Measurements from ENCODE around the gene XAF1. TPM values are rescaled to one million over a fixed set of nuclear protein-coding genes. Genes with fewer than 3 reads are reported as not detected.
"Not testable (repeated sequence)": the region's sequence is repeated elsewhere in the genome, so short reads cannot be mapped to it uniquely, and the experiment has no call there.

XAF1 gene
- total RNA-seq, 1 donor from 2014 or later = 54.4 TPM

DNA sequence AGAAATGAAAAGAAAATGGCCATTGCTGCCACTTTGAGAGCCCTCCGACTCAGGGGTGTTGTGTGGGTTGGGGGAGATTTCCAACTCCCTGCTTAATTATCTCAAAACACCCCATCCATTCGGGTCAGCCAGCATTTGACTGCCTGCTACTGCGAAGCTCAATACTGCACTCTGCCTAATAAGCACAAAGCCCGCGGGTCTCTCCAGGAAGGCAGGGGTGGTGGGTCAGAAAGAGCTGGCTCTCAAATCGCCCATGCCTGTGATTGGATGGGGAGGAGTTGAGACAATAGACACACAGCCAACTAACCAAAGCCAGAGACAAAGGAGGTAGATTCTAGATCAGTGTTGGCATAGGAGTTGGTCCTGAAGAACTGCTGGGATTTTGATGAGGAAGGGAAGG is 2.3 kb upstream of the XAF1 start:
- DNase-seq (ENCODE audit: low spot score) = no peak

DNA sequence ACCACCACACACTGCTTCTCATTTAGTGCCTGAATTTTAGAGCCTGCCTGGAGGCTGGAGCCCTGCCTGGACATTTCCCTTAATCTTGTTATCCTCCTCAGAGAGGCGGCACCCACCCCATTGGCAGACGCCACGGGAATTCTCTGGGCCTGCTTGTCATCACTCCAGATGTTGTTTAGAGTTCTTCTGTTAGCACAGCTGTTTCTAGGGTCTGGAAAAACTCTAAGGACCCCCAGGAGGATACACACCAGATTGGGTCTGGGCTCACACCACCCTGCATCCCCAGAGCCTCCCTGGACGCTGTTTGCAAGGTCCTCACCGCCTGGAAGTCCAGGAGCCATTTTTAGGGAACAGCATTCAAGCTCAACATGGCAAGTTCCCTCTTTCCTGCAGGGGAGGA is 565 bp upstream of the XAF1 start:
- peak; percentile 59 for DNase-seq (ENCODE audit: low spot score)

DNA sequence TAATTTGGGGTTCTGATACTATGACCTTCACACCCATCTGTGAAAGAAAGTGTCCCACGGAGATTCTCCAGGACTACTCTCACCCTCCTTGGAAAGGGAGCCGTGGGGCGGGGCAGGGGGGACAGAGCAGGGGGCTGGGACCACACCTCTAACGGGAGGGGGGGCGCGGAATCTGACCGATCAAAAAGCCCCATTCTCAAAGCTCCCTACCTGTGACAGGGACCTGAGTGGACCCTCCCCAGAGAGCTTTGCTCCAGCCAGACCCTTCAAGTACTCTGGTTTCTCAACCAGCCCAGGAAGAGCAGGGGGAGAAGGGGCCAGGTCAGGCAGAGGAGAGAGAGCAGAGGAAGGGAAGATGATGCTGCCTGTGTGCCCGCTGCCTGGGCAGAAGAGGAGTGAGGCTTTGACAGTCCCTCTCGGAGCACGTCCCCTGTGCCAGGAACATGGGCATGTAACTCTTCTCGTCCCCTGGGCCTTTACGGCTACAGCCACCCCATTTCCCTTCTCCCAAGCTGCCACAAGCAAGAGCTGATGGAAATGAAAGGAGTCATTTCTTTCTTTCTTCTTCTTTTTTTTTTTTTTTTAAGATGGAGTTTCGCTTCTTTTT is 682 bp downstream of the XAF1 start:
- DNase-seq (ENCODE audit: low spot score) = no peak

DNA sequence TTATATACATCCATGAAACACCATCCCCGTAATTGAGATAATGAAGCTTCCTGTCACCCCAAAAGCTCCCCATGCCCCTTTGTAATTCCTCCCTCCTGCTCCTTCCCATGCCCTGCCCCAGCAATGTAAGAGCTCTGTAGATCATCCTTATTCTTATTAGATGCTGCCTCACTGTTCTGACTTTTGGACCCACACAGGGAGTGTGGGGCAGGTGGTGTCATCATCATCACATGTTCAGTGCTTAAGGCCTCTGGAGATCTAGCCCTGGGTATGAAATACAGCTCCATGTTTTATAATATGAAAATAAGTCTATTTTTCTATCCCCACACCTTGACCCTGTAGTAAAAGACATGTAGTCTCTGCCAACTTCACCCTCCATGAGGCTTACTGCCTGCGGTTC is 1.9 kb downstream of the XAF1 start:
- no peak for DNase-seq (ENCODE audit: low spot score)

DNA sequence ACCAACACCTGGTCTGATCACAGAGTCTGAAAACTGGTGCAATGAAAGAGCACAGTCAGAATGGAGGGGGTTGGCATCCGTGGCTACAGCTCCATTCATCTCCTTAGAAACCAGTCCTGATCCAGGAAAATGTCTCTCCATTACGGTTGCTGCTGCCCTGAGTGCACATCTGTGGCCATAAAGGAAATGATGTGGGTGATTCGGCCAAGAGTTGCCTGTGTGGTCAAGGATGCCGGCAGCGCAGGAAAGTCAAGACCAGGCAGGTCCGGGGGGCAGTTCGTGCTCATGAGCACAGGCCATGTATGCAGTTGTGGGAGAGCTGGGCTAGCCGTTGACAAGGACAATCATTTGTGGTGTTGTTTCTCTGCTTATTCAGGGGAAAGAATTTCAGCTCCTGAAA is 5.9 kb downstream of the XAF1 start:
- no peak for DNase-seq (ENCODE audit: low spot score)

DNA sequence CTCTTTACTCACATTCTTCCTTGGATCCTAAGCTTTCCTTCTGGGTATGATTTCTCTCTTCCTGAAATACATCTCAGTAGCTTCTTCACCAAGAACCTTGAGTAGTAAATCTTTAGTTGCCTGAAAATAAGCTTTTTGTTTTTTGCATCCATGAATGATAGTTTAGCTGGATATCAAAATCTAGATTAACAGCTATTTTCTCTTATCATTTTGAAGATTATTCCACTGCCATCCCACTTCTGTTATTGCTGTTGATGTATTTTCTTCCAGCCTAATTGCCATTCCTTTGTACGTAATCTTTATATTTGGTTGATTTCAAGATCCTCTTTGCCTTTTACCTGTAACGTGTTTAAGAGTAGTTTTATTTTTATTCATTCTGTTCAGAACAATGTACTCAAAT is 12.6 kb downstream of the XAF1 start:
- DNase-seq (ENCODE audit: low spot score) = no peak

DNA sequence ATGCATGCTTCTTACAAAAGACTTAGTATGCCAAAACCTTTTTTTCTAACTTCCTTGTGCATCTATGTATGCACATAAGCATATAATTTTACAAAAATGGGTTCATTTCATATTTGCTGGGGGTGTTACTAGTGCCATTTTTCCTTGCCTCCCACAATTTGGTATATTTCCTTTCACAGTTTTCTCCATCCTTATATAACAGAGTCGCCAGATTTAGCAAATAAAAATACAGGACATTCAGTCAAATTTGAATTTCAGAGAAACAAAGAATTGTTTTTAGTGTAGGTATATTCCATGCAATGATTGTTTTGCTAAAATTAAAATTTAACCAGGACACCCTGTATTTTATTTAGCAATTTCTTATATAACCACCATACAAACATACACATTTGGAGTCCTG is 16.2 kb downstream of the XAF1 start:
- no peak for DNase-seq (ENCODE audit: low spot score)

DNA sequence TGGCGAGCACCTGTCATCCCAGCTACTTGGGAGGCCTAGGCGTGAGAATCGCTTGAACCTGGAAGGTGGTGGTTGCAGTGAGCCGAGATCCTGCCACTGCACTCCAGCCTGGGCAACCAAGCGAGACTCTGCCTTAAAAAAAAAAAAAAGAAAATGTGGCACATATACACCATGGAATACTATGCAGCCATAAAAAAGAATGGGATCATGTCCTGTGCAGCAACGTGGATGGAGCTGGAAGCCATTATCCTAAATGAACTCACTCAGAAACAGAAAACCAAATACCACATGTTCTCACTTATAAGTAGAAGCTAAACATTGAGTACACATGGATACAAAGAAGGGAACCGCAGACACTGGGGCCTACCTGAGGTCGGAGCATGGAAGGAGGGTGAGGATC is 19.1 kb downstream of the XAF1 start:
- not testable (repeated sequence) for DNase-seq (ENCODE audit: low spot score)

DNA sequence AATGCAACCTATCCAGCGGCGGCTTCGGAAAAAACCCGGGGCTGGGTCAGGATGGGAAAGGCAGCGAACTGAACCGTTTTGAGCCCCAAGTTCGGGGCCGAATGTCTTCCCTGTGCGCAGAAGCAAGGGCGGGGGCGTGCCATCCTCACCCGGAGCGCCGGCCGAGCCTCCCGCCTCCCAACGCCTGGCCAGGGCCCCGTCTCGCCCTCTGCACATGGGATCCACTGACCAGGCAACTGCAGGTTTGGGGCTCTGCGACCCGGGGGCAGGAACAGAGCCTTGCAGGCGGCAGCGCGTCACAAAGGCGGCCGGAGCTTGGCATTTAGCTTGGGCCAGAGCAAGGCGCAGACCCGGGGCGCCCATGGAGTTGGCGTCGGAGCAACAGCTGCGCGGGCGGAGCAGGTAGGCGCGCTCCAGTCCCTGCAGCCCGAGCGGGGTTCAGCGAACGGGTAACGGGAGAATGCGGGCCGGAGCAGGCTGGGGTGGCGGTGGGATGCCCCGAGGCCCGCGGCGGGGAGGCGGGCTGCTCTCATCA is 20.1 kb downstream of the XAF1 start, which contains the start of gene FBXO39:
Gene FBXO39 (plus strand): TSS at position 345 of the 535 bp plus-strand sequence. CDS start 3,654 bp downstream, outside the sequence.
- DNase-seq (ENCODE audit: low spot score) = no peak

DNA sequence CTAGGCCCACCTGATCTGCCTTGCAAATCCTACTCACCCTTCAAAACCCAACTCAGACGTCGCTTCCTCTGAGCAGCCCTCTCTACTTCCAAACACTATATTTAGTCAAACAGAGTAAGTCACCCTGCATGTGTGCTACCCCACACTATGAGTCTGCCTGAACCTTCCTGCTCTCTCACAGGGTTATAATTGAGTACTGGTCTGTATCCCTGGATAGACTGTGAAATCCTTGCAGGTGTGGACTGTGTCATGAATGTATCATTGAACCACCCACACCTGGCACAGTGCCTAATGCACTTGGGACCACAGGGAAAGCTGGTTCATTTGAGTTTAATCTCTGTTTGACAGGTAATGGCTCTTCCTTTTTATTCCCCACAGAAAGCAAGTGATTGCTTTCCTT is 23.6 kb downstream of the XAF1 start:
- no peak for DNase-seq (ENCODE audit: low spot score)

DNA sequence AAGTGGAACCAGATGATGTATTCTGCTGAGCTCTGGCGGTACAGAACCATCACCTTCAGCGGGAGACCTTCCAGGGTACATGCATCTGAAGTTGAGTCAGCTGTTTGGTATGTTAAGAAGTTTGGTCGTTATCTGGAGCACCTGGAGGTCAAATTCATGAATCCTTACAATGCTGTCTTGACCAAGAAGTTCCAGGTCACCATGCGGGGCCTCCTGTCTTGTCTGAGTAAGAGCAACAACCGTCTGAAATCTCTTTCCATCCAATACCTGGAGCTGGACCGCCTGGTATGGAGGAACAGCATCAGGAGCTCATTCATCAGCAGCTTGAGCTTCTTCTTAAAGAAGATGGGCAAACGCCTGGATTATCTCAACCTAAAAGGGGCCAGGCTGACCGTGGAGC is 24.2 kb downstream of the XAF1 start:
- DNase-seq (ENCODE audit: low spot score) = no peak

DNA sequence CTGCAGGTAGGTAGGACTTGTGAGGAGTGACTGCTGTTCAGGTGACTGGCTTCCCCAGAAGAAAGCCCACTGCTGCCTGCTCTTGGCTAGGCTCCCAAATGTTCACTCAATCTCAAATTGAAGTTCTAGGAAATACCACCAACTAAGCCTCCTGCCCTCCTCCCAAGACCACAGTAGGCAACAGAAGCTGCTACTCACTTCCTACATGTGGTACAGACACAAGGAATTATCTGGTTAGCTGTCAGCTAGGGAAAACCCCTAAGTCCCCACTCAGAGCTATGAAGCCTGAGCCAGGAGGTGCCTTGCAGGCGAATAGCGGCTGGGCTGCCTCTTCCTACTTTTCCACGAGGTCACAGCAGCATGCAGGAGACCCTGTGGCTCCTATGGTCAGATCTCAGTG is 25.0 kb downstream of the XAF1 start:
- no peak for DNase-seq (ENCODE audit: low spot score)

DNA sequence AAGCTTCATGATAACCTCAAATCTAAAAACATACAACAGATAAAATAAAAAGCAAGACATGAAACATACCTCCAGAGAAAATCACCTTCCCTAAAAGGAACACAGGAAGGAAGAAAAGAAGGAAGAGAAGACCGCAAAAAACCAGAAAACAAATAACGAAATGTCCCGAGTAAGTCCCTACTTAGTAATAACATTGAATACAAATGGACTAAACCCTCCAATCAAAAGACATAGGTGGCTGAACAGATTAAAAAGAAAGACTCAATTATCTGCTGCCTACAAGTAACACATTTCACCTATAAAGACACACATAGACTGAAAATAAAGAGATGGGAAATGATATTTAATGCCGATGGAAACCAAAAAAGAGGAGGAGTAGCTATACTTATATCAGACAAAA is 26.4 kb downstream of the XAF1 start:
- DNase-seq (ENCODE audit: low spot score) = no peak

DNA sequence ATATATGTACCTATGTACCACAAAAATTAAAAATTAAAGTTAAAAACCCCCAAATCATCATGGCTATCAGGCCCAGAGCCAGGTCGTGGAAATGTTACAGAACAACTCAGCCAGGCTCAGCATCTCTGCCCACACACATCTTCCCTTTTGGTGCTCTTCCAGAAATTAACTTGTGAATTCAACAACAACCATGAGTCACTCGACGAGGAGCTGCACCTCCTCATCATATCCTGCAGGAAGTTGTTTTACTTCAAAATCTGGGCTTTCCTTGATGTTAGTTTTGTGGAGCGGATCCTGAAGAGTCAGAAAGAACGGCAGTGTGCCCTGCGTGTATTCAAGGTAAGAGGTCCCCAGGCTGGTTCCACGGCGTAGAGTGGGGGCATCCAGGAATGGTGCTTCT is 30.8 kb downstream of the XAF1 start:
- no peak for DNase-seq (ENCODE audit: low spot score)

DNA sequence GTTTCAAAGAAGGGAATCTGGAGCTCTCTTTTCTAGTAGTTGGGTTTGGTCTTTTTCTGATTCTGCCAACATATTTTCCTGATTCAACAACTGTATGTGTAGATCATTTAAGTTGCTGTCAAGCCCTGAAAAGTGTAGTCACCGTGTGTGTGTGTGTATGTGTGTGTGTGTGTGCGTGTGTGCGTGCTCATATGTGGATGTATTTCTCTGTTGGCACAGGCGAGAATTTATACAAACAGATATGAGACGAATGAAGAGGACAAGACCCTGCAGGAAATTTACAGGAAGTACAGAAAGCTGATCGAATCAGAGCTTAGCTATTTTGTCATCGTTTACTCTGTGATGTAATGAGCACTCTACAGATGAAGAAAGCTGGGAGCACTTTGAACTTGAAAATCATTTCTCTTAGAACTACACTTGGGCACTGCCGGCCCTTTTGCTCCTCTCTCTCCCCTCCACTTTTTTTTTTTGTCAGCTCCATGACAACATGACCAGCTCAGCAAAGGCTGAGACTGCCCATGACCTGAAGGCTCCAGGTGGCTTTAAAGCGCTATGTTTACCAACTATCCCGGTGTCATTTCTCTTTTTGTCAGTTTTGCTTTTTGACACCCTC is 31.3 kb downstream of the XAF1 start:
- DNase-seq (ENCODE audit: low spot score) = no peak

DNA sequence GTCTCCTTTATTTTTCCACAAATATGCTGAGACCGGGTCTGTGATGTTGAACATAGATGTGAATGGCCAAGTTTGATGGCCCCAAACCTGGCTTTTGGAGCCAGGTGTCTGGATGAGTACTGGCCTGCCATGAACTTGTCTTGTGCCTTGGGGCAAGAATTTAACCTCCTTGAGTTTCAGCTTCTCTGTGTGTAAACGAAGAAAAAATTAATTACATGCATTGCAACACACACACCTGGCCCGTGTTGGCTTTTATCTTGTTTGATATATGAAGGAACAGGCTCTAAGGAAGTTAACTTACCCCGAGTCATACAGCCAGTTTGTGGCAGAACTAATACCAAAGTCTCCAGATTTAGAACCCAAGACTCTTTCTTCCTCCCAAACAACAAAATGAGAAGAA is 33.3 kb downstream of the XAF1 start:
- DNase-seq (ENCODE audit: low spot score) = no peak

DNA sequence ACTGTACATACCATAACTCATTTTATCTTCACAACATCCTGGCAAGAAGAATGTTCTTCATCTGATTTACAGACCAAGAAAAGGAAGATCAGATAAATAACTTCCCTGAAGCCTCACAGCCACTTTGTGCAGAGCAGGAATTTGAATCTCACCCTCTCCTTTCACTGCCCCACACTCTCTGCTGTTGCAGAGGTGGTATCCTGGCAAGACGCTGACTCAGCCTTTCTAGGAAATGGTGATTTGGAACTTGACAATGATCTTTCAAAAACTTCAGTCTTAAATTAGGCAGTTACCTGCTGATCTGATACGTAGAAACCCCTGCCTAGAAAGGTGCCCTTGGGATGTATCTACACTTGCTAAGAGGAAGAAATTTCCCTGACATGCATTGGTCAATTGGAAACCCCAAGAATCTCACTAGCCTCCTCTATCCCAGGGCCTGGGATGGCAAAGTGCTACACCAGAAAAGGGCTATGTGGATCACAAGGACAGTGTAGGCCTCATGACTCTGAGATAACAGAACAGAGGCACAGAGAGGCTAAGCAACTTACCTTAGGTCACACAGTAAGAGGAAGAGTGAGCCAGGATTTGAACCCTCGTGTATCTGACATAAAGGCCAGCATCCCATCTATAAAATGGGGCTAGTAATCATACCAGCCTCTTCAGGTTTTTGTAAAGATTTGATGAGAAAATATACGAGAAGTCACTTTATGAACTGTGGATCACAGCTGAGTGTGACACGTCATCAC is 38.1 kb downstream of the XAF1 start:
- DNase-seq (ENCODE audit: low spot score) = no peak

DNA sequence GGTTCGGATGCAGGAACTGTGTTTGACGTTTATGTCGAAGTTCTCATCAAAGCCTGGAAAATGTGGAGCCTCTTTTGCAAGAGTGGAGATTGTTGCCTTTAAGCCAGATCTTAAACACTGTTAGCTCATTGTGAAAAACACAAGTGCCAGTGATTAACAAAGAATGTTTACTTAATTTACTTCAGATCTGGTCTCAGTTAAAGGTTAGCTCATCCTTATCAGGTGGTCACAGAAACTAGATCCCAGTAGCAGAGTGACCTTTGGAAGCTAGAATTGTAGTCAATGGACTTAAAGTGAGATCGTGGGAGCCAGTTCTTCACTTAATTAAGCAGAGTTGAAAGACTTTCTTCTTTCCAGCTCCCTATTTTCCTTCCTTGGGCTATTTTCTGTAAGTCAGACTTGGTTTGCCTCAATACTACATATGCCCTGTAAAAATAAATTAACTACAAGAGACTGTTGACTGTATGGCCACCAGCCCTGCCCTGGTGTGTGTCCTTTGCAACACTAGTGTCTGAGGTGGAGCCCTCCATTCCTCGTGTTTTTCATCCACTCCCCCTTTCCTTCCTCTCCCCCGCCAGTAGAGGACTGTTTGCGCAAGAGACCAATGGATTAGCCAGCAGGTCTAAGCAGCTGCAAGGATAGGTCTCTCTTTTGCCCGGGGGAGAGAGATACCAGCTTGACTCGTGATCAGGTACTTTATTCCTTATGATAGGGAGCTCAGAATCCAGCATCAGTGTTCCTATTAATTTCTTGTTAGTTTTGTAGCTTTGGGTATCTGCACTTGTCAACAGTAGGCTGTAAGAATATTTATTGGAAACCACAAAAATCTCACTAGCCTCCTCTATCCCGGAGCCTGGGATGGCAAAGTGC is 40.4 kb downstream of the XAF1 start:
- DNase-seq (ENCODE audit: low spot score) = no peak

DNA sequence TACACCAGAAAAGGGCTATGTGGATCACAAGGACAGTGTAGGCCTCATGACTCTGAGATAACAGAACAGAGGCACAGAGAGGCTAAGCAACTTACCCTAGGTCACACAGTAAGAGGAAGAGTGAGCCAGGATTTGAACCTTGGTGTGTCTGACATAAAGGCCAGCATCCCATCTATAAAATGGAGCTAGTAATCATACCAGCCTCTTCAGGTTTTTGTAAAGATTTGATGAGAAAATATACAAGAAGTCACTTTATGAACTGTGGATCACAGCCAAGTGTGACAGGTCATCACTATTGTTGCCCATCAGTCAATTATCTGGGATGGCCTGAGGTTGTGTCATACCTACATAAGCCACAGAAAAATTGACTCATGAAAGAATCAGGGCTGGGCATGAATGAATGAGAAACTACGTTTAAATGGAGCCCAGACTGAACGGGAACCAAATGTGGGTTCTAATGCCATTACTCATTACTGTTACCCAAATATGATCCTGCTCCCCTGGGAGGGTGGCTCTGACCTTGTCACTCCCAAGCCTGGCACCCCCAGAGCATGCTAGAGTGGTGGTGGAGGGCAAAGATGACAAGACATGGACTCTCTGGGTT is 41.1 kb downstream of the XAF1 start:
- DNase-seq (ENCODE audit: low spot score) = no peak

DNA sequence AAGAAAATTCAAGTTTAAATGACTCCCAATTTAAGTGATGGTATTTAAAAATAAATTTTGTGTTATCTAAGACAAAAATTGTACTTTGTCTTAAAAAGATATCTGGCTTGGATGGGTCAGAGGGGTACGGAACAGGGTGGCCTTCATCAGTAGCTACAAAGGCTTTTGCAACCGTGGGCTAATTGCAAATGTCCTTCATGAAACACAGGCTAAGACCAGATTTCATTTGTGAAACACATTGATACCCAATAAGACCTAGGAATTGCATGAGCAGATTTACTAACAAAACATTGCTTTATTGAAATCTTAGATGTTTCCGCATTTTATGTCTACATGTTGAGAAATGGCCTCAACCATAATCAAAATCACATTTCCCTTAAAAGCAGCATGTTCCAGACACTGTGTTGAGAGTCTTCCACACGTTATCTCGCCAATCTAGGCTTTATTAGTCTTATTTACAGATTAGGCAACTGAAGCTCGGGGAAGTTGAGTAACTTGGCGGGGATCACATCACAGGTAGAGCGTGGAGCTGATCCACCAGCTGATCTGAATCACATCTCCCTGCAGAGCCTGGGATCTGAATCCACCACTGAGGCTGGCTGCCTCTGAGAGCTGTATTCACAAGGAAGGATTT is 42.0 kb downstream of the XAF1 start:
- no peak for DNase-seq (ENCODE audit: low spot score)

DNA sequence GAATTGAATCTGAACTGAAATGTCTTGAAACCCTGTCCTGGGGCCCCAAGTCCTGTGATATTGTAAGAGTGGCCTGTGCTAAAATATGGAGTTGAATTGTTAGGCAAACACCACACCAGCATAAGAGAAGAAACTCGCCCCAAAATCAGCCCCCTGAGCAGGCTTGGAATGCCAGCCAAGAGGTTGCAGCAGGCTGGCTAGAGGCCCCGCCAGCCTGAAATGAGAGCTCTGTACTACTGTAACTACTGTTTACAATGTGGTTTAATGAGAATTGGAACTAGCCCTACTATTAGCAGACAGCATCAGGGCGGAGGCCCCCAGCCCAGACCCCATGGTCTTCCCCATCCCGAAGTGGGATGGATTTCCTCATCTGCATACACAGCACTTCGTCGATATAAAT is 43.9 kb downstream of the XAF1 start:
- DNase-seq (ENCODE audit: low spot score) = no peak

Data from mucosa of gallbladder (tissue), 1 donor.